HepG2 (cell line): ENCODE measurements around the gene B4GALT3. TPM values are rescaled to one million over a fixed set of nuclear protein-coding genes. Genes with fewer than 3 reads are reported as not detected.

ENCODE experiments used
- GATA4 ChIP-seq: sonication (generic); IDR thresholded peaks from 2 replicates; pipeline ENCODE4 v1.6.1; 2016; ENCODE audit warnings: antibody characterized with exemption, low read depth, borderline replicate concordance
- IKZF1 ChIP-seq: fragments of 450-650 bp; IDR thresholded peaks from 2 replicates; pipeline ENCODE4 v1.7.1; 2016
- KDM1A ChIP-seq: IDR thresholded peaks from 2 replicates; pipeline ENCODE4 v1.6.1; 2016; ENCODE audit warnings: missing compliant biosample characterization
- KDM3A ChIP-seq: IDR thresholded peaks from 2 replicates; pipeline ENCODE4 v1.6.1; 2018; ENCODE audit warnings: low read depth, missing compliant biosample characterization
- MAFF ChIP-seq: IDR thresholded peaks from 2 replicates; pipeline ENCODE4 v1.6.1; 2011; ENCODE audit warnings: low read depth, low read length, improper control_type of control experiment
- PITX1 ChIP-seq: sonication (generic); formaldehyde crosslinking; IDR thresholded peaks from 2 replicates; pipeline ENCODE4 v1.5.1; 2020; ENCODE audit warnings: mild to moderate bottlenecking, missing genetic modification reagents
- SMARCC2 ChIP-seq: fragments of 450-650 bp; IDR thresholded peaks from 2 replicates; pipeline ENCODE4 v1.6.1; 2017; ENCODE audit warnings: antibody characterized with exemption, mild to moderate bottlenecking
- TRIM24 ChIP-seq: sonication (generic); formaldehyde crosslinking; IDR thresholded peaks from 2 replicates; pipeline ENCODE4 v1.8.0; 2022; ENCODE audit warnings: mild to moderate bottlenecking, missing genetic modification reagents
- ZBTB34 ChIP-seq: sonication (generic); formaldehyde crosslinking; IDR thresholded peaks from 2 replicates; pipeline ENCODE4 v1.8.0; 2022; ENCODE audit warnings: mild to moderate bottlenecking, missing genetic modification reagents
- ZKSCAN1 ChIP-seq: fragments of 150-350 bp; IDR thresholded peaks from 2 replicates; pipeline ENCODE4 v1.6.1; 2014; ENCODE audit warnings: low read length
- ZNF563 ChIP-seq: sonication (generic); formaldehyde crosslinking; IDR thresholded peaks from 2 replicates; pipeline ENCODE4 v1.8.0; 2022; ENCODE audit warnings: mild to moderate bottlenecking, moderate library complexity, missing genetic modification reagents
- ZNF577 ChIP-seq: sonication (generic); formaldehyde crosslinking; IDR thresholded peaks from 2 replicates; pipeline ENCODE4 v1.4.0; 2020; ENCODE audit warnings: mild to moderate bottlenecking, low read depth, missing genetic modification reagents, borderline replicate concordance
- polyA plus RNA-seq, 8 experiments: library from polyadenylated mRNA; depleted of rRNA in 3 of 8; stranded (reverse) in 7 of 8; unstranded in 1 of 8; fragments of >200 nt; fragmentation: Illumina TruSeq in 4 of 8; extraction: Trizol in 4 of 8; gene quantifications; 2 replicates each; pipeline versions ENCODE4 v1.2.1 to v1.2.3, GENCODE V29; 2011 to 2016; ENCODE audit warnings: low read depth in 4 of 8, missing spikeins in 1 of 8, mixed read lengths in 1 of 8; ENCODE audit not compliant: insufficient read depth in 1 of 8
- total RNA-seq, 5 experiments: library from RNA; depleted of rRNA; stranded (reverse); fragments of >200 nt; fragmentation: Illumina TruSeq; extraction: Trizol; gene quantifications; 2 replicates each; pipeline ENCODE4 v1.2.3, GENCODE V29; 2016; ENCODE audit warnings: low read depth in 1 of 5
- TF ChIP-seq, protein P1 (sequence below): sonication (generic); formaldehyde crosslinking; IDR thresholded peaks from 2 replicates; pipeline ENCODE4 v1.5.1; 2020; ENCODE audit warnings: mild to moderate bottlenecking, missing genetic modification reagents, borderline replicate concordance
- TF ChIP-seq, protein P2 (sequence below): sonication (generic); formaldehyde crosslinking; IDR thresholded peaks from 2 replicates; pipeline ENCODE4 v1.8.0; 2022; ENCODE audit warnings: mild to moderate bottlenecking, missing genetic modification reagents, moderate library complexity
- TF ChIP-seq, protein P3 (sequence below), 2 experiments: sonication (generic) in 1 of 2; formaldehyde crosslinking in 1 of 2; IDR thresholded peaks; 2 replicates each; pipeline versions ENCODE4 v1.4.0 to v1.6.1; 2016 to 2020; ENCODE audit warnings: borderline replicate concordance in 1 of 2, low read depth in 1 of 2, mild to moderate bottlenecking in 1 of 2, missing genetic modification reagents in 1 of 2

B4GALT3 gene
- total and polyA plus RNA-seq, 2 of the 13 experiments (the other 11 are each of a cell fraction or from before 2014, with no cell fraction given), result 35.6 to 40.4 TPM

- TF ChIP-seq, protein P1, sequence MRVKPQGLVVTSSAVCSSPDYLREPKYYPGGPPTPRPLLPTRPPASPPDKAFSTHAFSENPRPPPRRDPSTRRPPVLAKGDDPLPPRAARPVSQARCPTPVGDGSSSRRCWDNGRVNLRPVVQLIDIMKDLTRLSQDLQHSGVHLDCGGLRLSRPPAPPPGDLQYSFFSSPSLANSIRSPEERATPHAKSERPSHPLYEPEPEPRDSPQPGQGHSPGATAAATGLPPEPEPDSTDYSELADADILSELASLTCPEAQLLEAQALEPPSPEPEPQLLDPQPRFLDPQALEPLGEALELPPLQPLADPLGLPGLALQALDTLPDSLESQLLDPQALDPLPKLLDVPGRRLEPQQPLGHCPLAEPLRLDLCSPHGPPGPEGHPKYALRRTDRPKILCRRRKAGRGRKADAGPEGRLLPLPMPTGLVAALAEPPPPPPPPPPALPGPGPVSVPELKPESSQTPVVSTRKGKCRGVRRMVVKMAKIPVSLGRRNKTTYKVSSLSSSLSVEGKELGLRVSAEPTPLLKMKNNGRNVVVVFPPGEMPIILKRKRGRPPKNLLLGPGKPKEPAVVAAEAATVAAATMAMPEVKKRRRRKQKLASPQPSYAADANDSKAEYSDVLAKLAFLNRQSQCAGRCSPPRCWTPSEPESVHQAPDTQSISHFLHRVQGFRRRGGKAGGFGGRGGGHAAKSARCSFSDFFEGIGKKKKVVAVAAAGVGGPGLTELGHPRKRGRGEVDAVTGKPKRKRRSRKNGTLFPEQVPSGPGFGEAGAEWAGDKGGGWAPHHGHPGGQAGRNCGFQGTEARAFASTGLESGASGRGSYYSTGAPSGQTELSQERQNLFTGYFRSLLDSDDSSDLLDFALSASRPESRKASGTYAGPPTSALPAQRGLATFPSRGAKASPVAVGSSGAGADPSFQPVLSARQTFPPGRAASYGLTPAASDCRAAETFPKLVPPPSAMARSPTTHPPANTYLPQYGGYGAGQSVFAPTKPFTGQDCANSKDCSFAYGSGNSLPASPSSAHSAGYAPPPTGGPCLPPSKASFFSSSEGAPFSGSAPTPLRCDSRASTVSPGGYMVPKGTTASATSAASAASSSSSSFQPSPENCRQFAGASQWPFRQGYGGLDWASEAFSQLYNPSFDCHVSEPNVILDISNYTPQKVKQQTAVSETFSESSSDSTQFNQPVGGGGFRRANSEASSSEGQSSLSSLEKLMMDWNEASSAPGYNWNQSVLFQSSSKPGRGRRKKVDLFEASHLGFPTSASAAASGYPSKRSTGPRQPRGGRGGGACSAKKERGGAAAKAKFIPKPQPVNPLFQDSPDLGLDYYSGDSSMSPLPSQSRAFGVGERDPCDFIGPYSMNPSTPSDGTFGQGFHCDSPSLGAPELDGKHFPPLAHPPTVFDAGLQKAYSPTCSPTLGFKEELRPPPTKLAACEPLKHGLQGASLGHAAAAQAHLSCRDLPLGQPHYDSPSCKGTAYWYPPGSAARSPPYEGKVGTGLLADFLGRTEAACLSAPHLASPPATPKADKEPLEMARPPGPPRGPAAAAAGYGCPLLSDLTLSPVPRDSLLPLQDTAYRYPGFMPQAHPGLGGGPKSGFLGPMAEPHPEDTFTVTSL, result no peak
- TF ChIP-seq GATA4, result no peak
- TF ChIP-seq SMARCC2, result no peak
- TF ChIP-seq PITX1, result peak; percentile 46; the same call in 1 of the 2 replicates
- TF ChIP-seq, protein P2, sequence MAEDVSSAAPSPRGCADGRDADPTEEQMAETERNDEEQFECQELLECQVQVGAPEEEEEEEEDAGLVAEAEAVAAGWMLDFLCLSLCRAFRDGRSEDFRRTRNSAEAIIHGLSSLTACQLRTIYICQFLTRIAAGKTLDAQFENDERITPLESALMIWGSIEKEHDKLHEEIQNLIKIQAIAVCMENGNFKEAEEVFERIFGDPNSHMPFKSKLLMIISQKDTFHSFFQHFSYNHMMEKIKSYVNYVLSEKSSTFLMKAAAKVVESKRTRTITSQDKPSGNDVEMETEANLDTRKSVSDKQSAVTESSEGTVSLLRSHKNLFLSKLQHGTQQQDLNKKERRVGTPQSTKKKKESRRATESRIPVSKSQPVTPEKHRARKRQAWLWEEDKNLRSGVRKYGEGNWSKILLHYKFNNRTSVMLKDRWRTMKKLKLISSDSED, result no peak
- TF ChIP-seq KDM1A (CRISPR knock-in tag), result no peak
- no peak for TF ChIP-seq IKZF1
- TF ChIP-seq TRIM24 (CRISPR knock-in tag), result no peak
- no peak for TF ChIP-seq ZBTB34
- no peak; the same call in 1 of the 2 replicates for TF ChIP-seq KDM3A (CRISPR knock-in tag)
- TF ChIP-seq ZKSCAN1, result no peak
- no peak for TF ChIP-seq MAFF
- no peak for TF ChIP-seq ZNF577 (CRISPR knock-in tag)
- TF ChIP-seq ZNF563 (CRISPR knock-in tag), result no peak
- TF ChIP-seq, protein P3, sequence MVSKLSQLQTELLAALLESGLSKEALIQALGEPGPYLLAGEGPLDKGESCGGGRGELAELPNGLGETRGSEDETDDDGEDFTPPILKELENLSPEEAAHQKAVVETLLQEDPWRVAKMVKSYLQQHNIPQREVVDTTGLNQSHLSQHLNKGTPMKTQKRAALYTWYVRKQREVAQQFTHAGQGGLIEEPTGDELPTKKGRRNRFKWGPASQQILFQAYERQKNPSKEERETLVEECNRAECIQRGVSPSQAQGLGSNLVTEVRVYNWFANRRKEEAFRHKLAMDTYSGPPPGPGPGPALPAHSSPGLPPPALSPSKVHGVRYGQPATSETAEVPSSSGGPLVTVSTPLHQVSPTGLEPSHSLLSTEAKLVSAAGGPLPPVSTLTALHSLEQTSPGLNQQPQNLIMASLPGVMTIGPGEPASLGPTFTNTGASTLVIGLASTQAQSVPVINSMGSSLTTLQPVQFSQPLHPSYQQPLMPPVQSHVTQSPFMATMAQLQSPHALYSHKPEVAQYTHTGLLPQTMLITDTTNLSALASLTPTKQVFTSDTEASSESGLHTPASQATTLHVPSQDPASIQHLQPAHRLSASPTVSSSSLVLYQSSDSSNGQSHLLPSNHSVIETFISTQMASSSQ (IDR thresholded peaks at IDR 0.05; ENCODE audit: low read depth), result no peak
- TF ChIP-seq, protein P3 (CRISPR knock-in tag; IDR thresholded peaks at IDR 0.05; ENCODE audit: borderline replicate concordance), result no peak; the same call in 1 of the 2 replicates
Observed at GRCh38 chr1:161165742-161166668, 11.3 kb downstream of the B4GALT3 start, which contains the start of gene PPOX (continued).
